Cardiac fibroblast (primary cell): ENCODE measurements around the gene UBP1.
A peak's percentile ranks its signal among the peaks of the same experiment; 100 is the strongest.

Experiments used
- DNase-seq, 2 donors: peaks; one replicate each; pipeline versions ENCODE4 v3.0.0 to v3.0.0-alpha.2; 2010; ENCODE audit warnings: low read depth in 2 of 2
- H3K4me3 ChIP-seq, 2 donors: replicated peaks in 1 of 2; 1 replicate in 1 of 2; 2 replicates in 1 of 2; pipeline ENCODE4 v1.5.1; 2011; ENCODE audit warnings: low read depth in 2 of 2, low read length in 2 of 2, mild to moderate bottlenecking in 2 of 2, moderate library complexity in 1 of 2
- TF ChIP-seq, protein P1 (sequence below): IDR thresholded peaks from one replicate; pipeline ENCODE4 v1.5.1; 2011; ENCODE audit warnings: low read depth, mild to moderate bottlenecking, low read length, inconsistent platforms

The UBP1 gene

DNA sequence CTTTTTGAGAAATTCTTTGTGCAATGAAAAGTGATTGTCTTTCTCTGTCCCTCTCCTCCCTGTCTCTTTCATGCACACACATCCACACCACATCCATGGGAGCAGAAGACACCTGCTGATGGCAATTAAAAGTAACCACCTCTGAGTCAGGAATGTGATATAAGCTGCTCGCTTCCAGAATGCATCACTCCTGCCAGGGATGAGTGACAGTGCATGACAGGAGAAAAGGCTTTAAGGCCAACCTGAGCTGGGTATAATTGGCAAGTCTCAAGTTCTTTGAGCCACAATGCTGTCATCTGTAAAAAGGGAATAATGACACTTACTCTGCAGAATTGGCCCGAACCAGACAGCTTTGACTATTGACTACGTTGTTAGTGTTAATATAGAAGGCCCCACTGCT is 59.6 kb downstream of the UBP1 start:
- DNase-seq = no peak
- TF ChIP-seq, protein P1, sequence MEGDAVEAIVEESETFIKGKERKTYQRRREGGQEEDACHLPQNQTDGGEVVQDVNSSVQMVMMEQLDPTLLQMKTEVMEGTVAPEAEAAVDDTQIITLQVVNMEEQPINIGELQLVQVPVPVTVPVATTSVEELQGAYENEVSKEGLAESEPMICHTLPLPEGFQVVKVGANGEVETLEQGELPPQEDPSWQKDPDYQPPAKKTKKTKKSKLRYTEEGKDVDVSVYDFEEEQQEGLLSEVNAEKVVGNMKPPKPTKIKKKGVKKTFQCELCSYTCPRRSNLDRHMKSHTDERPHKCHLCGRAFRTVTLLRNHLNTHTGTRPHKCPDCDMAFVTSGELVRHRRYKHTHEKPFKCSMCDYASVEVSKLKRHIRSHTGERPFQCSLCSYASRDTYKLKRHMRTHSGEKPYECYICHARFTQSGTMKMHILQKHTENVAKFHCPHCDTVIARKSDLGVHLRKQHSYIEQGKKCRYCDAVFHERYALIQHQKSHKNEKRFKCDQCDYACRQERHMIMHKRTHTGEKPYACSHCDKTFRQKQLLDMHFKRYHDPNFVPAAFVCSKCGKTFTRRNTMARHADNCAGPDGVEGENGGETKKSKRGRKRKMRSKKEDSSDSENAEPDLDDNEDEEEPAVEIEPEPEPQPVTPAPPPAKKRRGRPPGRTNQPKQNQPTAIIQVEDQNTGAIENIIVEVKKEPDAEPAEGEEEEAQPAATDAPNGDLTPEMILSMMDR = no peak
- H3K4me3 ChIP-seq = no peak overlapping the region

DNA sequence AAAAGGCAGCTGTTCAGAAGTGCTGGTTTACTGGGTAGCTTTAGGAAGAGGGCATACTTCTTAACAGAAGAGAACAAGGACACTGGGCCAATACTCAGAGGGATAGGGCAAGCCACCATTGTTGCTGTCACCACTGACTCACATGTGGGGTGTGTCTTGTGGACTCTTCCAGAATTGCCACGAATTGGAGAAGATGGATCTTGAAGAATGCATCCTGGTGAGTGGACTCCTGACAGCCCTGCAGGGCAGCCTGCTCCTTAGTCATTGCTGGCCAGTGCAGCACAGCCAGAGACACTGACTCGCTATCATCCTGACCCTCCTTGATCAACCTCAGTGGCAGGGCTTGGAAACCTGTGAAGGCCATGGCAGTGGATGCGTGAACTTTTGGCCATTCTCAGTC is 62.3 kb downstream of the UBP1 start:
- no peak overlapping the region for H3K4me3 ChIP-seq
- TF ChIP-seq, protein P1 = no peak
- peak in 1 of 2 donors; percentile 76 for DNase-seq

DNA sequence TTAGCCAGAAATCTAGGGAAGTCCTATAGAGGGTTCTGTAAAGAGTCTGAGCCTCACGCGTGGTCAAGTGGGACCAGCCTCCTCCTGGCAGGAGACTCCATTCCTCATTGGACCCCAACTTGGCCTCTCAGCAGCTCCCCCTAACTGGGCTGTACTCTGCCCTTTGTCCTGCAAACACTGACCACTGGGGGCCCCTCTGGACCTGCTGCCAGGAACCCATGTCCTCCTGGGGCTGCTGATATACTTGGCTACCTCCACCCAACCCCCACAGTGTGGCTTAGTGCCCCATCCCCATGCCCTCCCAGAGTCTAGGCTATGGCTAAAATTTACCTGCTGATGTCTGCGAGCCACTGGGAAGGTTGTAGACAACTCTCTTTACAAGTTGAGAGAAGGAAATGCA is 62.7 kb downstream of the UBP1 start:
- H3K4me3 ChIP-seq = no peak overlapping the region
- TF ChIP-seq, protein P1 = no peak
- no peak for DNase-seq

DNA sequence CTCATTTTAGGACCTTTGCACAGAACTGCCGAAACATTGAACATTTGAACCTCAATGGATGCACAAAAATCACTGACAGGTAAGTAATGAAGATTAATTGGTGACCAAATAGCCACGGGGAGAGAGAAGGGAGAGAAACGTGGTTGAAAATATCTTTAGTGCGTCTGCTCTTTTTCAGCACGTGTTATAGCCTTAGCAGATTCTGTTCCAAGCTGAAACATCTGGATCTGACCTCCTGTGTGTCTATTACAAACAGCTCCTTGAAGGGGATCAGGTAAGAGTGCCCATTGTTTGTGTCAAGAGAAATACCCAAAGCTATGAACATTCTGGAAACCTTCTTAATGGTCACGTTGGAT is 67.1 kb downstream of the UBP1 start:
- TF ChIP-seq, protein P1 = no peak
- no peak for DNase-seq

DNA sequence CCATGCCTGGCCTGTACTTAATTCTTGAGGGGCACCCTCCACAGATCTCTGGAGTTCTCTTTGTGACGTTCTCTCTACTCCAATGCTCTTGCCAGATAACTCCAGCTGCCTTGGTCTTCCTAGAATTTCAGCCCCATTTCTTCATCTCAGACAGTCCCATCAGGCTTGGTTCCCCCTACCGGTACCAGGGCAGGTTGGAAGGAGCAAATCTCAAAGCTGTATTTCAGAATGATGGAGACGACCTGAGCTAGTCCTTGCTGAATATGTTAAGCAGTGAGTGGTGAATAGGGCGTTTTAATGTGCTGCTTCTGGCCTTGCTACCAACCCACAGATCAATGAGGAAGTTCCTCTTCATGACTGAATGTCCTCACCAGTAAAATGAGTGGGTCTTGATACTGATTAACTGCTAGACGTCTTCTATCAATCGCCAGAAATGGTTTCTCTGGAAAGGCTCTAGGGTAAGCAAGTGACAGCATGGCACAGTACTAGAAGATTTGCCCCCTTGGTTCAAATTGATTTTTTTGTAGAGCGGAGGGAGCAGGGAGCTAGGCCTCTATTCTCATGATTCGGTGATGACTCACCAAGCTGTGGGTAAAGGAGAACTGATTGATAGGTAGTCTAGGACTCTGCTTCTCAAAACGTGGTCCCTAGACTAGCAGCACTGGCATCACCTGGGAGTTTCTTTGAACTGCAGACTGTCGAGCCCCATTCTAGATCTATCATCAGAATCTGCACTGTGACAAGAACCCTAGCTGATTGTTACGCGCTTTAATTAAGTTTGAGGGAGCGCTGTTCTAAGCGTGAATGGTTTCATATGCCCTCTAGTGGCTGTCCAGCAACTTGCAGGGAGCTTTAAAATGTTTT is 67.8 kb downstream of the UBP1 start:
- TF ChIP-seq, protein P1 = peak; percentile 87
- peak; percentile 72 to 79 for DNase-seq
- H3K4me3 ChIP-seq = no peak overlapping the region

More for the DNA sequence above, 67.1 kb downstream of the UBP1 start:
- H3K4me3 ChIP-seq = no peak overlapping the region

DNA sequence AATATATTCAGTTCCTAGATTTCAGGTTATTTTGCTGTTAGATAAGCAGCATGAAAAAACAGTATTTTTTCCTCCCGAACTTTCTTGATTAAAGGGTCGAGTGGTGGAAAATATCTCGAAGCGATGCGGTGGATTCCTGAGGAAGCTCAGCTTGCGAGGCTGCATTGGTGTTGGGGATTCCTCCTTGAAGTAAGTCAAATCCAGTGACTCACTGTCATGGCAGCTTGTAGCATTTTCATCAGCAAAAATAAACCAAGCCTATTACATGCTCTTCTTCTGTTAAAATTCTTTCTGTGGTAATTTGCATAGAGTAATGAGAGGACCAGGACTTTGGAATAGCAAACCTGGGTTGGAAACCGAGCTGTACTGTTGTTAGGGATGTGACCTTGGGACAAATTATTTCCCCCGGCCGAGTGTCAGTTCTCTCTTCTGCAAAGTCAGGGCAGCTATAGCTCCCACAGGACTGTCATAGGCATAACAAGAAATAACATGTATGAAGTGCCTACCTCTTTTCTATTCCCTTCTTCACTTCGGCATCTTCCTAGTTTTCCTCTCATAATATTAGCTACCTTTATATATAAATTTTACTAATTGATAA is 75.6 kb downstream of the UBP1 start:
- H3K4me3 ChIP-seq = no peak overlapping the region
- peak in 1 of 2 donors; percentile 53 for DNase-seq
- TF ChIP-seq, protein P1 = no peak
